ENCODE measurements around the gene ATP6V0B.
A peak's percentile ranks its signal among the peaks of the same experiment; 100 is the strongest.

Gene ATP6V0B

DNA sequence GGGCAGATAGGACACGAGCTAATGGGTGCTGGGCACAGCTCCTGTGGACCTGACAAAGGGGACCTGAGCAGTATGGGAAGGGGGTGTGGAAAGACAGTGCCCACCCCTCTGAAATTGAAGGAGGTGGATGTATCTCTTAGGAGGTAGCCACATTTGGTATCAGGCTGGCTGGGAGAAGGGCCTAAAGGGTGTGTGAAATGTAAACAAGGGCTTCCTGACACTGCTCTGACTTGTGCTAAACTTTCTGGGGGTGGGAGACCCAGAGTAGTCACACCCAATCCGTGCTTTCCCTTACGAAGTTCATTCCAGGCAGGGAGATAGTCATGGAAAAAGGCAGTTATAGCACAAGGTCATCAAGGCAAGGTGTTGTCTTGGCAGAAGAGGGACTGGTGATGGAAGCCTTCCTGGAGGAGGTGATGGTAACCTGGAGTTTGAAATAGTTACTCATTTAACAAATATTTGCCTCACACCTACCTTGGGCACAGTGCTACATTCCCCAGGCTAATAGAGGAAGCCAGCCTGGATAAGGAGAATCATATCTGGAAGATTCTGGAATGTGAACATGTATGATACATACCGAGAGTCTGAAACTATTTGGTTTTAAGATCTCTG is 11.3 kb downstream of the ATP6V0B start:
- no peak for DNase-seq

DNA sequence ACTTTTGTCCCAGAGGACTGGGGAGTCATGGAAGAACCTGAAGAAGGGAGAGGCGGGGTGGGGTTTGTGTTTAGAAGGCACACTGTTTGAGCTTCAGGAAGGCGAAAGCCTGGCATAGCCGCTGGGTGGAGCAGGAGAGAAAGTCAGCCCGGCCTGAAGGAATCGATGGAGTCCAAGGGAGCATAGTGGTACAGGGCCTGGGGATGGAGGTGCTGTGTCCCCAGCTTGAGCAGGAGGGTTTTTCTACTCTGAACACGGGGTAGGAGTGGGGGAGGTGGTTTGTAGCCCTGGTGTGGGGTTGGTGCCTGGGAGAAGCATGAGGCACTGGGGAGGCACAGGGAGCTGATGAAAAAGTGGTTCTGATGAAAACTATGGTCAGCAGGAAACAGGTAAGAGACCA is 12.0 kb downstream of the ATP6V0B start:
- no peak for DNase-seq

DNA sequence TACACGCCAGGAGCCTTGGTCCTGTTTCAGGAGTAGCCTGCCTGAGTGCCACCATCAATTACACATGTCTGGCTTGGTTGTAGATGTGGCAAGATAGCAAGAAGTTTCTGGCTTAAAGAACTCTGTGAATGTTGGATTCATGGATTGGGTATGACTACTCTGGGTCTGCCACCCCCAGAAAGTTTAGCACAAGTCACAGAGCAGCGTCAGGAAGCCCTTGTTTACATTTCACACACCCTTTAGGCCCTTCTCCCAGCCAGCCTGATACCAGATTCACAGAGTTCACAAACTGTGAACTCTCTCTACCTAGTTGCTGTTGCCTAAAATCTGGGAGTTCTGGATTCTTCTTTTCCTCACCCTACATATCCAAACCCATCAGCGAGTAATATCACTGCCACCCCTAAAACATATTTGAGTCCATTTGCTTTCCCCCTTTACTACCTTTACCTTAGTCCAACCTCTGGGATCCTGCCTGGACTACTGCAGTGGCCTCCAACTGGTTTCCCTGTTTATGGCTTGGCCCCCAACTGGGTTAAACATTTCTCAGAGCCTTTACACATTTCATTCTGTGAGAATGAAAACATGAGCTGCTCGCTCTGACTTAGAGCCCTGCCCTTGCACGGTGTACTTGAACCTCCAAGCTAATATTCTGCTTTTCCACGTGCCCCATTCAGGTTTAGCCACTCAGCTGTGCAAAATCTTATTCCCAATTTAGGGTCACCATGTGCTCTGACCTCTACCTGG is 12.6 kb downstream of the ATP6V0B start:
- DNase-seq = no peak

DNA sequence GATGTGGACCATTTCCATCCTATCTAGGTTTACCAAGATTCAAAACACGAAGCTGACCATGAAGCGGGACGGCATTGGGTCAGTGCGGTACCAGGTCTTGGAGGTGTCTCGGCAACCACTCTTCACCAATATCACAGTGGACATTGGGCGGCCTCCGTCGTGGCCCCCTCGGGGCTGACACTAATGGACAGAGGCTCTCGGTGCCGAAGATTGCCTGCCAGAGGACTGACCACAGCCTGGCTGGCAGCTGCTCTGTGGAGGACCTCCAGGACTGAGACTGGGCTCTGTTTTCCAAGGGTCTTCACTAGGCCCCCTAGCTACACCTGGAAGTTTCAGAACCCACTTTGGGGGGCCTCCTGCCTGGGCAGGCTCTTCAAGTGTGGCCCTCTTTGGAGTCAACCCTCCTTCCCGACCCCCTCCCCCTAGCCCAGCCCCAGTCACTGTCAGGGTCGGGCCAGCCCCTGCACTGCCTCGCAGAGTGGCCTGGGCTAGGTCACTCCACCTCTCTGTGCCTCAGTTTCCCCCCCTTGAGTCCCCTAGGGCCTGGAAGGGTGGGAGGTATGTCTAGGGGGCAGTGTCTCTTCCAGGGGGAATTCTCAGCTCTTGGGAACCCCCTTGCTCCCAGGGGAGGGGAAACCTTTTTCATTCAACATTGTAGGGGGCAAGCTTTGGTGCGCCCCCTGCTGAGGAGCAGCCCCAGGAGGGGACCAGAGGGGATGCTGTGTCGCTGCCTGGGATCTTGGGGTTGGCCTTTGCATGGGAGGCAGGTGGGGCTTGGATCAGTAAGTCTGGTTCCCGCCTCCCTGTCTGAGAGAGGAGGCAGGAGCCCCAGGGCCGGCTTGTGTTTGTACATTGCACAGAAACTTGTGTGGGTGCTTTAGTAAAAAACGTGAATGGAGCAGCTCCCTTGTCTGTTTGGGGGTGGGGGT is 15.8 kb downstream of the ATP6V0B start:
- DNase-seq = no peak

DNA sequence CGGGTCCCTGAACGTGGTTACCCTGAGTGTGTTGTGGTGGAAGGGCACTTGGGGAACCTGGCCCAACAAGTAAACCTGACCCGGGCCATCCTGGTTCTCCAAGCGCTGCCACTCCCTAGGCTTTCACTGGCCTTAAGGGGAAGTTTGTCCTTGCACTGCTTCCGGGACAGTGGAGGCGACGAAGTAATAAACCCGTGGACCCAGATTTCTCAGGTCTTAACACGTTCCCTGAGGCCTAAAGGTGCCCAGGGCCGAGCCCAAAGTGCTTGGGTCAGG is 16.4 kb downstream of the ATP6V0B start:
- DNase-seq = no peak

DNA sequence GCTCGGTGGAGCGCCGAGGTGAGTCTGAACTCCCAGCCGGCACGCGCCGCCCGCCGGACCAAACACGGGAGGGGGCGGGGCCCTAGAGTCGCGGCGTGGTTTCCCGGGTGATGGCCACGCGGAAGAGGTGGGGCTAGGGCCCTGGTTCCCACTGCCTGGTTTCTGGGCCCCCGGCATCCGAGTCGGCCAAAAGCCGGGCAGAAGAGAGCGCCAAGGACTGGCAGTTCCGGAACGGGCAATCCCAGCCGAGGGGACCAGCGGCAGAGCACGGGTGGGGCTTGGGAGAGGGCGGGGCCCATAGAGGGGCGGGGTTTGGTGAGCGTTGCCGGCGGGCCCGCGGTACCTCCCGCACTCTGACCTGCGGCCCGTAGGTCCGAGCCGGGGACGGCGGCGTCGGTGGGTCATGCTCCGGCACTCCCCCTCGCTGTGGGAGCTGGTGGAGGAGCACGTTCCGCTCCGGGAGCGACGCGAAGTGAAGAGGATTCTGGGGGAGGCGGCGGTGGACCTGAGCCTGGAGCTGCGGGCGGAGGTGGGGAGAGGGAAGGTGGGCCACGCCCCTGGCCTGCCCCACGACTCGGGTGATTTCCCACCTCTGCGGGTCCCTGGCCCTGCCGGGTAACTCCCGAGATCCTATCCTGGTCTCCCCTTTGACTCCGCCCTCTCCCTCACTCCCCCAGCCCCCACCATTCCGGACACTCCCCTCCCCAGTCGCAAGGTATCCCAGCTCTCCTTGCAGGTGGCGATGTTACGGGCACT is 16.9 kb downstream of the ATP6V0B start, which contains the start of gene CCDC24:
Gene CCDC24, plus strand, starts transcription at position 124 of the 756 bp plus-strand sequence. Its CDS starts 280 bp downstream, at position 404.
- peak; percentile 76 for DNase-seq

DNA sequence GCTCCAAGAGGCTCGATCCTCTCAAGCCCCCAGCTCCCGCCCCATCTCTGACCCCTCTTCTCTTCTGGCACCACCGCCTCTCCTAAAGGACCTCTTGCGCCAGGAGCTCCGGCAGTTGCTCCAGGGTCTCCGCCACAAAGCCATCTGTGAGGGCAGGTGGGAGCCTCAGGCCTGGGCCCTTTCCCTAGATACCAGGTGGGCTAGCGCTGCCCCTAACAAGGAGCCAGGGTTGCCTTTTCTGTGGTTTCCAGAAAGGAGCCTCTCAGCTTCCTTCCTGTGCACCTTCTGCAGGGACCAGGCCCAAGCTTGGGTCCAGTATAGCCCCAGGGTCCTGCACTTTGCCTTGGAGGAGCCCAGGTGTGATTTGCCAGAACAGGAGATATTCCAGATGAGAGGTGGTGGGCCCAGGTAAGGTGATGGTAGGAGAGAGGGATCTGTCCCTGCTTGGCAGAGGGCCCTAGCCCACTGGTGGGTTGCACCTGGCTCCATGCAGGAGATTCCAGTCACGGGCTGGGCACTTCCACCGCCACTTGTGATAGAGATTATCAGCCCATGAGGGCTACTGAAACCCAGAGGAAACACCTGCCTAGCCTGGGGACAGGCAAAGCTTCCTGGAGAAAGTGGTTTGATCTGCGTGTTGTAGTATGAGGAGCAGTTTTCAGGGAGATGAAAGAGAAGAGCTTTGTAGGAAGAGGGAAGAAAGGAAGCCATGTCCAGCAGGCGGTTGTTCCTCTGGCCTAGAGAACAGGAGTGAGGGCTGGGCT is 17.7 kb downstream of the ATP6V0B start:
- no peak for DNase-seq

DNA sequence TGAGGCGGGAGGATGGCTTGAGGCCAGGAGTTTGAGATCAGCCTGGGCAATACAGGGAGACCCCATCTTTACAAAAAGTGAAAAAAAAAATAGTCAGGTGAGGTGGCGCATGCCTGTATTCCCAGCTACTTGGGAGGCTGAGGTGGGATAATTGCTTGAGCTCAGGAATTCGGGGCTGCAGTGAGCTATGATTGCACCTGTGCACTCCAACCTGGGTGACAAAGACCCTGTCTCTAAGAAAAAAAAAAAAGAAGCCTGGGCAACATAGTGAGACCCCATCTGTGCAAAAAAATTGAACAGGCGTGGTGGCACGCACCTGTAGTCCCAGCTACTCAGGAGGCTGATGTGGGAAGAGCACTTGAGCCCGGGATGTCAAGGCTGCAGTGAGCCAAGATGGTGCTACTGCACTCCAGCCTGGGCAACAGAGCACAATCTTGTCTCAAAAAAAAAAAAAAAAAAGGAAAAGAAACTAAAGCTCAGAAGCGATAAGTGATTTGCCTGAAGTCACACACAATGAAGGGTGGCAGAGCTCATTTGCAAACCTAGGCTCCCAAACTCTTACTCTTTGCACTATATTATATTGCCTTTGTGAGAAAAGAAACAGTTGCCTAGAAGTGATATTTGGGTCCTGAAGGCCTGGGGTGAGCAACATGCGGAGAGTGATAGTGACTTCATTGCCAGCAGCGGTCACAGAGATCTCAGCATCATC is 18.6 kb downstream of the ATP6V0B start:
- DNase-seq = no peak

DNA sequence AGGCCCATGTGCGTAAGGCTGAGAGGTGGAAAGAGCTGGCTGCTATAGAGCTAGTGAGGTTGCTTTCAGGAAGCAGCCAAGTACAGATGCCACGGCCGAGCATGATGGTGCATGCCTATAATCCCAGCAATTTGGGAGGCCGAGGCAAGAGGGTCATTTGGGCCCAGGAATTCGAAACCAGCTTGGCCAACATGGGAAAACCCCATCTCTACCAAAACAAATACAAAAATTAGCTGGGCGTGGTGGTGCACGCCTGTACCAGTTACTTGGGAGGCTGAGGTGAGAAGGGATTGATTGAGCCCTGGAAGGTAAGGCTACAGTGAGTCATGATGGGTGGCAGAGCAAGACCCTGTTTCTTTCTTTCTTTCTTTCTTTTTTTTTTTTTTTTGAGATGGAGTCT is 19.3 kb downstream of the ATP6V0B start:
- DNase-seq = no peak

DNA sequence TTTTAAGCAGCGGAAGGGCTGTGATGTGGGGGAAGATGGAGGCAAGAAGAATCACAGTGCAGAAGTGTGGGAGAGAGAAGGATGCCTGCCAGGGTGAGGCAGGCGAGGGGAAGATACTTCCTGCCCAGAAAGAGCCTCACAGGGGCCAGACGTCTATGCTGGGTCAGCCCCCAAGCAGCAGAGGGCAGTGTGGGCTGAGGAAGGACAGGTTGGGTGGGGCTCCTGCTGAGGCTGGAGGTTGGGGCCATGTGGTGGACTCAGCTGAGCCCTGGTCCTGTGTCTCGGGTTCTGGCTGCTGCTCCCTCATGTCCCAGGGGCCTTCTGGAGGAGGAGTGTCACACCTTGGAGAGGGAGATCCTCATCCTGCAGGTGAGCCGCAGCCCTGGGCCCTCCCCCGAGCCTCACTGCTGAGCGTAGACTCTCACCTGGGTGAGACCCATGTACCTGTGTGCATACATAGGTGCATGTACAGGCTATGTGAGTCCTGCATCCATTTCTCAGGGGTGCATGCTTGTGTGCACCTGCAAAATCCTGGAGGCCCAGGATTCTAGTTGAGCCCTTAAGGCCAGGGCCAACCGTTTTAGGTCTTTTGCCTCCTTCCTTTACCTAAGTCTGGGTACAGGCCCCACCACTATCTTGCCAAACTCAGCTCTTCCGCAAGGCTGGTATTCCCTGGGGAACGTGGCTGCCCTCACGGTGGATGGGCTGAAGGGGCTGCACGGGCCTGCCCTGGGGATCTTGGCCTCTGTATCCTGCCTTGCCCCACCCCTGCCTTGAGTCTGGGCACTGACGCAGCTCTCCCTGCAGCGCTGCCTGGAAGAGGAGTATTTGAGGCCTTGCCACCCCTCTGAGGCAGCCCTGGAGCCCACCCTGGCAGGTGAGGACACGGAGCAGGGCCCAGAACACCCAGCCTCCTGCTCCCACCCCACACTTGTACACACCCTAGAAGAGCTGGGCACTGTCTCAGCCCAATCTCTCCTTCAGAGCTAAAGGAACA is 20.3 kb downstream of the ATP6V0B start:
- peak; percentile 32 for DNase-seq

DNA sequence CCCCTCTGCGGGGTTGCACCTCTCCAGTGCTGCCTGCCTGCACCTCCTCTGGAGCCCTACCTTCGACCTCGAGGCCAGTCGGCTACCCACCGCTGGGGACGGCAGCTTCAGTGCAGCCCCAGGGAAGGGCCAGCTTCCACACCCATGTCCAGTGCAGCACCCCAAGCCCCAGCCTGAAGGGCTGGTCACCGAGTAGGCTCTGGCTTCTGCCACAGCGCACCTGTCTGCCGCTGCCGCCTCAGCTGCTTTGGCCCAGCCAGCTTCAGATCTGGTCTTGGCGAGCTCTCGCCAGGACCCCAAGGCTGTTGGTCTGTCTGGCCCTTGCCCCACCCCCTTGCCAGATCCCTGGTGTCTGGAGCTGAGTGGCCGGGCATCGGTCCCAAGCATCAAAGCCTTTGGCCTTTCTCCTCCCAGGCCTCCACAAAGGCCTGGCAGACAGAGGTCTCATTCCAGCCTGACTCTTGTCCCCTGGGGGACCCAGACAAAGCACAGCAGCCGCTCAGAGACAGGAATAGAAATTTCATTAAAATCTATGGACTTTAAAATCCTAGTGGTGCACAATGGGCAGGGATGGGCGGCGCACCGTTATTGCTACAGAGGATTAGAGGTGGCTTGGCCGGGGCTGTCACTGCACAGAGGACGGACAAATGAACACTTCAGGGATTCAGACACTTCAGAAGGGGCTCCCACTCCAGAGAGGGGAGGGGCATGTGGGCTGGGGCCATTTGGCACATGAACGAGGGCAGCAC is 21.4 kb downstream of the ATP6V0B start:
- no peak for DNase-seq

DNA sequence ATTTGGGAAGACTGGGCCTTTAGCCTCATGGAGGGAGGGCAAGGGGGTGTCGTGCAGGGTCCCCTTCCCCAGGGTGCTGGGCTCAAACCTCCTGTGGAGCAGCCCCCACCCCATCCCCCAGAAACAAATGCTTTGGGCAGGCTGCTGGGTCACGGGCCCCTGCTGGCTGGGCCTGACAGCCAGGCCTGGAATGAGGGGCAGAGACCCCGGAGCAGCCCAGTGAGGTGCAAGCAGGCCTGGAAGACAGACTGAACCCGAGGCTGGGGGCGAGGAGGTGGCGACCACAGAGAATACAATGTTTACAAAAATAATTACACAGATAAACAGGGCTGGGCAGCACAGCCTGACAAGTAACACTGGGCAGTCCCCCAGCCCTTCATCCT is 22.0 kb downstream of the ATP6V0B start:
- DNase-seq = no peak

DNA sequence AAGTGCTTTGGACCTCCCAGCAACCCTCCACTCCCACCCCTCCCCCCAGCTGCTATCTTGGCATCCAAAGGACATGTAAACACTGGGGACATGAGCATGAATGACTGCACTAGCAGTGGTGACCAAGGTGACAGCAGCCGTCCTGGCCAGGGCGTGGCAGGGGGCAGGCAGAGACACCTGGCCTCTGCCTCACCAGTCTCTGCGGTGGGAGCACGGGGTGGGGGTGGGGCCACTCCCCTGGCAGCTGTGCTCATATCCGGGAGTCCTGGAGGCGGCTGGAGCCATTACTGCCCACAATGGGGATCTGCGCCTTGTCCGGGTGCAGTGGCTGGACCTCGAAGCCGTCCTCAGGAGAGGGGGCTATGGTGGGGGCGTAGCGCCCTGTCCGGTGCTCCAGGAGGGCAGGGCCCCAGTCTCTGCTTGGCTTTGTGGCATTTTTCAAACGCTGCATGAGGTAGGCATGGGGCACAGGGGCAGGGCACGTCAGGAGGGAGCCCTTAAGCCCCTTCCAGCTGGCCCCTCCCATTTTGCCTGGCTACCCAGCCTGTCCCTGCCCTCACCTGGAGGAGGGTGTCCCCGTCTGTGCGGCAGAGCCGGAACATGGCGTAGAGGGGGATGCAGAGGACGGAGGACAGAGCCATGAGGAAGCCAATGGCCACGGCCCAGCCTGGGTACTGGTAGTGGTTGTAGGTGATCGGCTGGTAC is 22.7 kb downstream of the ATP6V0B start:
- no peak for DNase-seq

DNA sequence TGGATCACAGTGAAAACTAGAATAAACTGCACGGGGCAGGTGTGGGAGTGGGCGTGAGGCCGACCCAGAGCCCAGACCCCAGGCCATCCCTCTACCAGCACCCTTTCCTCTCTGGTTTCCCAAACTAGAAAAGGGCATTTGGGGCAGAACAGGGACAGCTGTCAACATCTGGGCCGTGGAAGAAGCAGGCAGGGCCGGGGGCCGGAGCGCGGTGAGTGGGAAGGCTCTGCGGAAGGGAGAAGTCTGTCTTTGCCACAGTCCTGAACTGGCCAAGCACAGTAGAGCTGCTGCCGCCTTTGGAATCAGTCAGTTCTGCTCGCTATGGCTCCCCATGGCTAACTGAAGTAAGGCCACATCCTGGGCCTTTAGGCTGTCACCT is 23.2 kb downstream of the ATP6V0B start:
- DNase-seq = no peak

DNA sequence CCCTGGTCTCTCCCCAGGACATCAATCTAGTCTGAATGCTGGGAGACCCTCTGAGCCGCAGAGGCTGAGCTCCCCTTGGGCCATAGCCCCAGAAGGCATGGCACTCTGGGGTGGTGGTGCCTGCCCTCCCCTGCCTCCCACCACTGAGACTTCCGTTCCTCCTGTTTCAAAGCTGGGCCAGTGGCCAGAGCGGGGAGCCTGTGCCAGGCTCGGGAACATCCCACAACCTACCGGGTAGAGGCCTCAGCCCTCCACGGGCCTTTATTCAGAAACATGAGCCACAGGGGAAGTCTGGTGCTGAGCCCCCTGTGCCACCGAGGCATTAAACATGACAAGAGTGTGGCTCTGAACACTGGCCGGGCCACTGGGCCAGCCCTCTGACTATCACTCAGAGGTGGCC is 24.7 kb downstream of the ATP6V0B start:
- DNase-seq = no peak

DNA sequence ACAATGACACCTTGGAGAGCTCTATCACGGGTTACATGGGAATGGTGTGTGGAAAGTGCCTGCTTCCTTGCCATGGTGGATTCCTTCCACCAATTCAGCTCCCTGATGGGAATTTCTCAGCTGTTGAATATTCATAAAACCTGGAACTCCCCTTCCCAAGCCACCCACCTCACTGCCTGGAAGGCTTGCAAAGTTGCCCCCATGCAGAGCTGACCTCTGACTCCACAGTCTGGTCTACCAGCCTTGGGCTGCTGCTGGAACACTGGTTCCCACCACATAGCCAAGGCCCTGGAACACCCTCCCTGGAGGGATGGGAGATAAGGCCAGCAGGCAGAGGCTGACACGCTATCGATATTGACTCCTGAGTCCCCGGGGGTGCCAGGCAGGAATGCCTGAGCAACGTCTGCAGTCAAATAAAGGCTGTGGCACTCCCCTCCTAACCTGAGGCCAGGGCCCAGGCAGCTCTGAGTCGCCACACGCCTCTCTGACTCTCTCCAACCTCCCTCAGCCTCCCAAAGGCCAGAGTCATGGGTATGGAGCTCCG is 25.4 kb downstream of the ATP6V0B start:
- DNase-seq = no peak

DNA sequence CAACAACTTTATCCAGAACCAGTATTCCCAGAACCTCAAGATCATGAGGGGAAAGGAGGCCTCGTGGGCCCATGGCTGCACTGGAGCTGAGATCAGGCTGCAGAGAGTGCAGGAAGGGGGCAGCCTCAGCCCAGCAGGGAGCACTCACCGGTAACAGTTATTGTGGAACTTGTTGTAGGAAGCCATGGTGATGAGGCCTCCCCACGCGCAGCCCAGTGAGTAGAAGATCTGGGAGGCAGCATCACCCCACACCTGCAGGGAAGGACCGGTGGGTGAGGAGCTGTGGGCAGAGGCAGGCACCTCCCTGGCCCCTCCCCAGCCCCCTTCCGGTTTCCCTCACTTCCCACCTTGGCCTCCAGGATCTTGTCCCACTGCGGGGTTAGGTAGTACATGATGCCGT is 27.4 kb downstream of the ATP6V0B start:
- no peak for DNase-seq

DNA sequence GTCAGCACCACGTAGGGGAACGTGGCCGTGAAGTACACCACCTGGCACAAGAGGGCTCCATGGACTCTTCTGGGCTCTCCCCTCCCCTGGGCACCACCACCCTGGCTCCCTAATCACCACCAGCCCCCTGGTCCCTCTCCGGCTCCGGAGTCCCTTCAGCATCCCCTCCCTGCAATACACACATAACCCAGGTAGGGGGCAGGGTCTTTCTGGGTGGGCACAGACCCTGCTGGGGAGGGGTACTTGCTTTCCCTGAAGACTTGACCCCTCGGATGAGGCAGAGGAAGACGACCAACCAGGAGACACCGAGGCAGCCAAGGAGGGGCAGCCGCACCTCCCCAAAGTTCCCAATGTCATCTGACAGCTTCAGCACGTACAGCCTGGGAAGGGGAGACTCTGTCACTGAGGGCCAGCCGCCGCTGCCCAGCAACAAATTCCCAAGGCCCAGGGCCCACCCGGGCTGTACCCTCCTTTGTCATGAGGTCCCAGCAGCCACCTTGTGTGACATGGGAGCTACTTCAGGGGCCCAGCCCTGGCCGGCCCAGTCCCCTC is 27.9 kb downstream of the ATP6V0B start:
- no peak for DNase-seq
